GM19193 (cell line): ENCODE results near the gene LMO1.

Experiments
- POLR2A ChIP-seq: IDR thresholded peaks from 4 replicates; pipeline ENCODE4 v1.6.1; 2011; ENCODE audit not compliant: insufficient read depth, insufficient read length; ENCODE audit errors: extremely low read depth

LMO1 gene

GRCh38 chr11:8248786-8249185 is 14.9 kb downstream of the LMO1 start:
- no peak for TF ChIP-seq POLR2A

GRCh38 chr11:8247312-8247711 is 16.4 kb downstream of the LMO1 start:
- TF ChIP-seq POLR2A: no peak

GRCh38 chr11:8243458-8243857 is 20.2 kb downstream of the LMO1 start:
- no peak for TF ChIP-seq POLR2A

- TF ChIP-seq POLR2A: no peak
These were observed 21.0 kb downstream of the LMO1 start for GRCh38 chr11:8242499-8243280.

GRCh38 chr11:8242118-8242475 is 21.6 kb downstream of the LMO1 start:
- no peak for TF ChIP-seq POLR2A

- no peak for TF ChIP-seq POLR2A
These were observed 22.1 kb downstream of the LMO1 start for GRCh38 chr11:8241373-8242117.

GRCh38 chr11:8239536-8240228 is 24.0 kb downstream of the LMO1 start:
- no peak for TF ChIP-seq POLR2A

- no peak for TF ChIP-seq POLR2A
These were observed 24.6 kb downstream of the LMO1 start for GRCh38 chr11:8239040-8239439.

- TF ChIP-seq POLR2A: no peak
These were observed 26.2 kb downstream of the LMO1 start for GRCh38 chr11:8237453-8237852.

- TF ChIP-seq POLR2A: no peak
These were observed 27.8 kb downstream of the LMO1 start for GRCh38 chr11:8235925-8236324.

- TF ChIP-seq POLR2A: no peak
These were observed 28.8 kb downstream of the LMO1 start for GRCh38 chr11:8234910-8235309.

GRCh38 chr11:8234425-8234821 is 29.3 kb downstream of the LMO1 start:
- TF ChIP-seq POLR2A: no peak

GRCh38 chr11:8233691-8234424 is 29.8 kb downstream of the LMO1 start:
- TF ChIP-seq POLR2A: no peak

- TF ChIP-seq POLR2A: no peak
These were observed 30.6 kb downstream of the LMO1 start for GRCh38 chr11:8232849-8233606.
